B cell (primary cell): ENCODE measurements around the gene CYTH2. TPM values are rescaled to one million over a fixed set of nuclear protein-coding genes. Genes with fewer than 3 reads are reported as not detected.

Experiments used
- ATAC-seq: fragments of 200-7000 bp; cut with Tn5 transposase; one replicate; pipeline ENCODE4 v1.10.0; 2021; ENCODE audit warnings: low read depth, mild to moderate bottlenecking, moderate number of reproducible peaks, moderate library complexity
- CTCF ChIA-PET: fragments of 350-600 bp; sonication (Branson Sonifier 250); formaldehyde crosslinking; loops from one replicate; lab custom pipeline; 2021; ENCODE audit warnings: antibody characterized with exemption, inconsistent platforms; lab: Charles Lee
- POLR2A ChIA-PET: fragments of 350-600 bp; sonication (Branson Sonifier 250); formaldehyde crosslinking; loops from one replicate; lab custom pipeline; 2021; ENCODE audit warnings: antibody characterized with exemption; lab: Charles Lee
- DNase-seq: peaks from one replicate; pipeline ENCODE4 v3.0.0; 2013
- H2AFZ ChIP-seq: 2 replicates; pipeline ENCODE4 v1.6.1; 2012; ENCODE audit warnings: mild to moderate bottlenecking, low read depth, low read length; ENCODE audit not compliant: insufficient read depth, poor library complexity, severe bottlenecking
- H3K27ac ChIP-seq, 2 donors: 1 replicate in 1 of 2; 2 replicates in 1 of 2; pipeline ENCODE4 v1.5.1; 2012 to 2013; ENCODE audit warnings: low read length in 2 of 2, mild to moderate bottlenecking in 2 of 2, moderate library complexity in 1 of 2
- H3K27me3 ChIP-seq, 4 experiments: fragments of 200-600 bp in 1 of 4; sonication (generic) in 1 of 4; replicated peaks in 1 of 4; 1 replicate in 2 of 4; 2 replicates in 2 of 4; pipeline versions ENCODE4 v1.6.1 to v1.7.0; 2013 to 2016; ENCODE audit warnings: low read length in 3 of 4, mild to moderate bottlenecking in 2 of 4, mixed read lengths in 1 of 4, moderate library complexity in 1 of 4; ENCODE audit not compliant: insufficient read depth in 4 of 4, control insufficient read depth in 3 of 4; ENCODE audit errors: control extremely low read depth in 1 of 4
- H3K36me3 ChIP-seq, 2 experiments: replicated peaks in 1 of 2; 1 replicate in 1 of 2; 2 replicates in 1 of 2; pipeline versions ENCODE4 v1.6.1 to v1.7.1; 2013; ENCODE audit warnings: low read length in 1 of 2; ENCODE audit not compliant: insufficient read depth in 2 of 2, control insufficient read depth in 1 of 2; ENCODE audit errors: control extremely low read depth in 1 of 2, extremely low read depth in 1 of 2
- H3K4me1 ChIP-seq, 2 donors: fragments of 200-600 bp in 1 of 2; sonication (generic) in 1 of 2; 1 replicate in 1 of 2; 2 replicates in 1 of 2; pipeline versions ENCODE4 v1.5.1 to v1.6.1; 2013 to 2017; ENCODE audit warnings: low read length in 2 of 2; ENCODE audit not compliant: control insufficient read depth in 2 of 2, insufficient read depth in 2 of 2
- H3K4me2 ChIP-seq: replicated peaks from 2 replicates; pipeline ENCODE3; 2012; ENCODE audit warnings: mild to moderate bottlenecking, low read depth, low read length; ENCODE audit not compliant: poor library complexity, severe bottlenecking
- H3K4me3 ChIP-seq, 5 experiments: fragments of 200-600 bp in 1 of 5; sonication (generic) in 1 of 5; 1 replicate in 3 of 5; 2 replicates in 2 of 5; pipeline versions ENCODE4 v1.5.1 to v1.7.0; 2011 to 2016; ENCODE audit warnings: low read length in 4 of 5, mild to moderate bottlenecking in 4 of 5, low read depth in 2 of 5, control low read depth in 1 of 5, moderate library complexity in 1 of 5; ENCODE audit not compliant: insufficient read depth in 1 of 5; ENCODE audit errors: control extremely low read depth in 1 of 5, extremely low read depth in 1 of 5
- H3K79me2 ChIP-seq: fragments of 200-600 bp; sonication (generic); one replicate; pipeline ENCODE4 v1.6.0; 2016; ENCODE audit warnings: low read length; ENCODE audit not compliant: control insufficient read depth, insufficient read depth
- H3K9ac ChIP-seq: fragments of 200-600 bp; sonication (generic); 2 replicates; pipeline ENCODE4 v1.6.1; 2017; ENCODE audit warnings: mild to moderate bottlenecking, low read length, moderate library complexity
- H3K9me3 ChIP-seq, 3 donors: one replicate each; pipeline versions ENCODE4 v1.6.1 to v1.7.1; 2013; ENCODE audit warnings: low read length in 2 of 3; ENCODE audit not compliant: control insufficient read depth in 2 of 3, insufficient read depth in 1 of 3; ENCODE audit errors: control extremely low read depth in 1 of 3
- H4K20me1 ChIP-seq: 2 replicates; pipeline ENCODE4 v1.6.0; 2012; ENCODE audit warnings: mild to moderate bottlenecking, low read length; ENCODE audit not compliant: insufficient read depth, control insufficient read depth, poor library complexity, severe bottlenecking
- H3K27ac Mint-ChIP-seq: one replicate; pipeline ENCODE4 v1.8.0; 2021; ENCODE audit warnings: mixed read lengths
- H3K27me3 Mint-ChIP-seq: one replicate; pipeline ENCODE4 v1.8.0; 2021; ENCODE audit warnings: mixed read lengths
- H3K4me1 Mint-ChIP-seq: one replicate; pipeline ENCODE4 v1.8.0; 2021; ENCODE audit warnings: mixed read lengths
- H3K4me3 Mint-ChIP-seq: one replicate; pipeline ENCODE4 v1.8.0; 2021; ENCODE audit warnings: mixed read lengths
- H3K9me3 Mint-ChIP-seq: one replicate; pipeline ENCODE4 v1.8.0; 2022; ENCODE audit warnings: mixed read lengths; ENCODE audit not compliant: insufficient read depth
- EZH2 ChIP-seq: IDR thresholded peaks from 2 replicates; pipeline ENCODE4 v1.6.1; 2012; ENCODE audit warnings: borderline replicate concordance, low read depth, mild to moderate bottlenecking, moderate library complexity, low read length; ENCODE audit not compliant: insufficient read depth, poor library complexity, severe bottlenecking
- WGBS: methylation state at CpG from one replicate; pipeline ENCODE4 v1.1.5; 2013; ENCODE audit warnings: missing lambda C conversion rate; ENCODE audit not compliant: insufficient coverage; 5-methylcytosine and 5-hydroxymethylcytosine counted together
- intact Hi-C: fragments of 100-400 bp; cut with micrococcal nuclease; formaldehyde crosslinking; loops from one replicate; pipeline ENCODE4 v1.10.0; 2022
- polyA plus RNA-seq: library from polyadenylated mRNA; depleted of rRNA; stranded (reverse); fragments of >200 nt; gene quantifications from 2 replicates; pipeline ENCODE4 v1.2.3, GENCODE V29; 2012
- total RNA-seq, 2 donors: library from RNA; stranded (reverse); fragments of 120-200 nt in 1 of 2; gene quantifications; 1 replicate in 1 of 2; 2 replicates in 1 of 2; pipeline versions ENCODE4 v1.2.3 to v1.2.4, GENCODE V29; 2013 to 2022
- TF ChIP-seq, protein P1 (sequence below): fragments of 200-600 bp; IDR thresholded peaks from one replicate; pipeline ENCODE4 v1.8.0; 2022; ENCODE audit warnings: antibody characterized with exemption, mild to moderate bottlenecking

CYTH2 gene
- total and polyA plus RNA-seq, 2 donors (not counting 1 experiment from before 2014, with no cell fraction given): 40.7 to 56.0 TPM

DNA sequence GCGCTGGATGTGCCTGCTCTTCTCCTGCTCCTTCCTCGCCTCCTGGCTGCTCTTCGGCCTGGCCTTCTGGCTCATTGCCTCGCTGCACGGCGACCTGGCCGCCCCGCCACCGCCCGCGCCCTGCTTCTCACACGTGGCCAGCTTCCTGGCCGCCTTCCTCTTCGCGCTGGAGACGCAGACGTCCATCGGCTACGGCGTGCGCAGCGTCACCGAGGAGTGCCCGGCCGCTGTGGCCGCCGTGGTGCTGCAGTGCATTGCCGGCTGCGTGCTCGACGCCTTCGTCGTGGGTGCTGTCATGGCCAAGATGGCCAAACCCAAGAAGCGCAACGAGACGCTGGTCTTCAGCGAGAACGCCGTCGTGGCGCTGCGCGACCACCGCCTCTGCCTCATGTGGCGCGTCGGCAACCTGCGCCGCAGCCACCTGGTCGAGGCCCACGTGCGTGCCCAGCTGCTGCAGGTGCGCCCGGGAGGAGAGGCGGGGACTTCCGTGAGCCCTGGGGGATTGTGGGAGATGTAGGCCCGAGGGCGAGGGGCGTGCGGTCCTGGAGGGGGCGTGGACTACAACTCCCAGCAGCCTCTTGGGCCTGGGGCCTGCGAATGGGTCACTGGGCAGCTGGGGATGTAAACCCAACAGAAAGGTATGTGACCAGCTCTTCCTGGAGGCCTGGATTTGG, 7.0 kb upstream of the CYTH2 start:
- no peak for DNase-seq
- Histone ChIP-seq H3K4me1 (no peaks in the 10 kb centered on the region), H3K9me3 (no peaks in the 10 kb centered on the region), H3K27ac (no peak overlapping the region), H3K79me2 (no peaks in the 10 kb centered on the region), H3K9ac (no peak overlapping the region), H2AFZ (no peak overlapping the region), H4K20me1 (no peaks in the 10 kb centered on the region), H3K4me2 (no peak overlapping the region), H3K36me3 (no peaks in the 10 kb centered on the region), H3K4me3 (no peak overlapping the region), H3K27me3 (peaks cover 0 to 3% (median 0%) of the 10 kb centered on the region in 4 experiments)
- no peak overlapping the region for H3K4me3 Mint-ChIP-seq
- WGBS: 95% methylated on average over 55 of the region's 62 CpGs
- H3K9me3 Mint-ChIP-seq: no peaks in the 10 kb centered on the region
- TF ChIP-seq, protein P1, sequence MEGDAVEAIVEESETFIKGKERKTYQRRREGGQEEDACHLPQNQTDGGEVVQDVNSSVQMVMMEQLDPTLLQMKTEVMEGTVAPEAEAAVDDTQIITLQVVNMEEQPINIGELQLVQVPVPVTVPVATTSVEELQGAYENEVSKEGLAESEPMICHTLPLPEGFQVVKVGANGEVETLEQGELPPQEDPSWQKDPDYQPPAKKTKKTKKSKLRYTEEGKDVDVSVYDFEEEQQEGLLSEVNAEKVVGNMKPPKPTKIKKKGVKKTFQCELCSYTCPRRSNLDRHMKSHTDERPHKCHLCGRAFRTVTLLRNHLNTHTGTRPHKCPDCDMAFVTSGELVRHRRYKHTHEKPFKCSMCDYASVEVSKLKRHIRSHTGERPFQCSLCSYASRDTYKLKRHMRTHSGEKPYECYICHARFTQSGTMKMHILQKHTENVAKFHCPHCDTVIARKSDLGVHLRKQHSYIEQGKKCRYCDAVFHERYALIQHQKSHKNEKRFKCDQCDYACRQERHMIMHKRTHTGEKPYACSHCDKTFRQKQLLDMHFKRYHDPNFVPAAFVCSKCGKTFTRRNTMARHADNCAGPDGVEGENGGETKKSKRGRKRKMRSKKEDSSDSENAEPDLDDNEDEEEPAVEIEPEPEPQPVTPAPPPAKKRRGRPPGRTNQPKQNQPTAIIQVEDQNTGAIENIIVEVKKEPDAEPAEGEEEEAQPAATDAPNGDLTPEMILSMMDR: no peak
- TF ChIP-seq EZH2: no peak
- ChIA-PET CTCF (no interaction called here), POLR2A (no interaction called here)
- H3K27ac Mint-ChIP-seq: no peak overlapping the region
- H3K27me3 Mint-ChIP-seq: no peaks in the 10 kb centered on the region
- H3K4me1 Mint-ChIP-seq: no peaks in the 10 kb centered on the region
- intact Hi-C loops: no loop called here
- no peak for ATAC-seq

DNA sequence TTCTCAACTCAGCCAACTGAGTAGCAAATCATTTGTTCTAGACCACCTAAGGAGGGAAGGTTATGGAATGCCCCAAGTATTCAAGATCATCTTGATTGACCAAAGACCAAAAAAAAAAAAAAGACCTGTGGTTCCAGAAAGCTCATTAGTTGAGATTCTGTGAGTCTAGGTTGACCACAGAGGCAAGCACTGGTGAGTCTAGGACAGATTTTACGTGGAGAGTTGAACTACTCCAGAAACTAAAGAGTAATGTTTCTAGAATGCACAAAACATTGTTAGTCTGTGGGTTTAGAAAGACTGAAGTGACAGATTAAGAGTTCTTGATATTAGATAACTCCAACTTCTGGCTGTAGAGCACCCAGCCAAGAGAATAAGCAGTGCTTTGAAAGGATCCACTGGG, 4.0 kb upstream of the CYTH2 start:
- peaks cover 10% of the 10 kb centered on the region for H3K4me1 Mint-ChIP-seq
- no peak for ATAC-seq
- intact Hi-C loops: no loop called here

More for the DNA sequence above, 4.0 kb upstream of the CYTH2 start:
- peaks cover 0 to under 1% of the 10 kb centered on the region in 2 experiments for H3K36me3 ChIP-seq
- H3K4me3 ChIP-seq: no peak overlapping the region
- peaks cover 0 to 3% (median 0%) of the 10 kb centered on the region in 4 experiments for H3K27me3 ChIP-seq
- H3K27ac Mint-ChIP-seq: no peak overlapping the region
- ChIA-PET POLR2A (no interaction called here), CTCF (no interaction called here)
- H3K27me3 Mint-ChIP-seq: no peaks in the 10 kb centered on the region
- WGBS: 60% methylated on average over 1 of the region's 1 CpG
- H4K20me1 ChIP-seq: peaks cover 6% of the 10 kb centered on the region
- TF ChIP-seq EZH2: no peak
- TF ChIP-seq, protein P1: no peak
- H3K4me2 ChIP-seq: no peak overlapping the region
- no peak overlapping the region for H3K27ac ChIP-seq
- no peaks in the 10 kb centered on the region for H3K9me3 ChIP-seq
- no peak overlapping the region for H3K4me3 Mint-ChIP-seq
- no peaks in the 10 kb centered on the region for H3K9me3 Mint-ChIP-seq
- no peak overlapping the region for H2AFZ ChIP-seq
- H3K4me1 ChIP-seq: peaks cover 10 to 12% of the 10 kb centered on the region in 2 donors
- no peak for DNase-seq
- H3K9ac ChIP-seq: no peak overlapping the region
- H3K79me2 ChIP-seq: peaks cover 8% of the 10 kb centered on the region
